Activated naive CD4-positive, alpha-beta T cell treated with anti-CD3 and anti-CD28 coated beads, Interleukin-2, amount 50 U/mL, for 72 hours (primary cell): ENCODE measurements around the gene DICER1. TPM values are rescaled to one million over a fixed set of nuclear protein-coding genes. Genes with fewer than 3 reads are reported as not detected.

Source experiments
- total RNA-seq, 2 donors: library from RNA; stranded (reverse); gene quantifications; one replicate each; pipeline ENCODE4 v1.2.3, GENCODE V29; 2022

DICER1 gene
- total RNA-seq, 2 donors from 2014 or later, result 48.7 to 51.0 TPM

Other genes starting within 250 kb of the DICER1 start
- 1 to 10 TPM; 5.8 to 6.9 TPM for gene CLMN, start 162.4 kb upstream of the DICER1 start, total RNA-seq